ENCODE measurements around the gene CNGB1. TPM values are rescaled to one million over a fixed set of nuclear protein-coding genes. Genes with fewer than 3 reads are reported as not detected.
A peak's percentile ranks its signal among the peaks of the same experiment; 100 is the strongest.

Gene CNGB1
- total and polyA plus RNA-seq, 2 experiments from 2014 or later = not detected

DNA sequence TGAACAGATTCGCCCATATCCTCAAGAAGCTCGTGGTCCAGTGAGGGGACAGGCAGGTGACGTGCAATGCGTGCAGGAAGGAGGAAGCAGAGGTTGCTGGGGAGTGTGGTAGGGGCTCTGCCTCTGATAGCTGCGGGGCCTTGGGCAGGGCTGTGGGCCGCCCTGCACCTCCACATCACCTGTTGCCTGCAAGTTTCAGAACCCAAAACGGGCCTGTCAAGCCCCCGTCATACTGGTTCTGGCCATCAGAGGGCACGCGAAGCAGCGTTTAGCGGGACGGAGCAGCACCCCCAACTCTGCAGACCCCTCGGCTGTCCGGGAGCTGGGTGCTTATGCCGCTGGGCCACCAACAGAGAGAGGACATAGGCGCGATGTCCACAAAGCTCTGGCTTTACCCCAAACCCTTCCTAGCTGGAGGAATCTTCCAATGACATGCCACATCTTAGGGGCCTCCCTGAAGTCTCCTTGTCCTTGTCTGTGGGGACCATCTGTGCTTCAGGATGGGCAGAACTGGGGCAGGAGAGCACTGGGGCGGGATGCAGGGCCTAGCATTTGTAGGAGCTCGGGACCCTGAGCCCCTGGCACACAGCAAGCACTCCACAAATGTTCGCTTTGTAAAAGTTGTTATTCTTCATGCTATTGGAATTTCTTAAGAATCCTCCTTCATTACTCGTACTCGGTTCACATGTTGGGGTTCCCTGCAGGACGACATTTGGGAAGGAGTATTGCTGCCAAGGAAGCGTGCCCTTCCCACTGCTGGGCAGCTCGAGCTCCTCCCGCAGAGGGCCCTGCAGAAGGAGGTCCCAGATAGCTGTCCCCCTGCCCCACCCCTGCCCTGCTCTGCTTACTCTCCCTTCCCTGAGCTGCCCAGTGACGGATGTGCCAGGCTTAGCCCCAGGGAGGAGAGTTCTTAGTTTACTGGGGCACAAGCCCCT lies 64.3 kb downstream of the CNGB1 start:
- Histone ChIP-seq H3K4me3 (no peak overlapping the region), H3K9me3 (ENCODE audit: low read depth) (no peaks in the 10 kb centered on the region), H3K27ac (no peak overlapping the region), H2AFZ (no peak overlapping the region), H3K79me2 (no peaks in the 10 kb centered on the region), H3K27me3 (no peaks in the 10 kb centered on the region), H3K36me3 (replicated peaks; ENCODE audit: insufficient read depth, low read depth) (no peaks in the 10 kb centered on the region), H4K20me1 (ENCODE audit: insufficient read depth, poor library complexity, severe bottlenecking) (no peaks in the 10 kb centered on the region), H3K4me2 (no peak overlapping the region), H3K9me2 (replicated peaks; ENCODE audit: insufficient read depth) (no peaks in the 10 kb centered on the region), H3K4me1 (ENCODE audit: insufficient read depth) (no peaks in the 10 kb centered on the region)
- DNase-seq (ENCODE audit: low spot score) = no peak
- no peak for TF ChIP-seq EZH2phosphoT487 (IDR thresholded peaks at IDR 0.05; ENCODE audit: low read depth, severe bottlenecking, unreplicated experiment)
- TF ChIP-seq, protein P1, sequence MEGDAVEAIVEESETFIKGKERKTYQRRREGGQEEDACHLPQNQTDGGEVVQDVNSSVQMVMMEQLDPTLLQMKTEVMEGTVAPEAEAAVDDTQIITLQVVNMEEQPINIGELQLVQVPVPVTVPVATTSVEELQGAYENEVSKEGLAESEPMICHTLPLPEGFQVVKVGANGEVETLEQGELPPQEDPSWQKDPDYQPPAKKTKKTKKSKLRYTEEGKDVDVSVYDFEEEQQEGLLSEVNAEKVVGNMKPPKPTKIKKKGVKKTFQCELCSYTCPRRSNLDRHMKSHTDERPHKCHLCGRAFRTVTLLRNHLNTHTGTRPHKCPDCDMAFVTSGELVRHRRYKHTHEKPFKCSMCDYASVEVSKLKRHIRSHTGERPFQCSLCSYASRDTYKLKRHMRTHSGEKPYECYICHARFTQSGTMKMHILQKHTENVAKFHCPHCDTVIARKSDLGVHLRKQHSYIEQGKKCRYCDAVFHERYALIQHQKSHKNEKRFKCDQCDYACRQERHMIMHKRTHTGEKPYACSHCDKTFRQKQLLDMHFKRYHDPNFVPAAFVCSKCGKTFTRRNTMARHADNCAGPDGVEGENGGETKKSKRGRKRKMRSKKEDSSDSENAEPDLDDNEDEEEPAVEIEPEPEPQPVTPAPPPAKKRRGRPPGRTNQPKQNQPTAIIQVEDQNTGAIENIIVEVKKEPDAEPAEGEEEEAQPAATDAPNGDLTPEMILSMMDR (IDR thresholded peaks at IDR 0.05; ENCODE audit: poor library complexity) = peak; percentile 53
- 63% methylated on average over 28 of the region's 28 CpGs for WGBS (ENCODE audit: low lambda C conversion rate, missing lambda C conversion rate)

DNA sequence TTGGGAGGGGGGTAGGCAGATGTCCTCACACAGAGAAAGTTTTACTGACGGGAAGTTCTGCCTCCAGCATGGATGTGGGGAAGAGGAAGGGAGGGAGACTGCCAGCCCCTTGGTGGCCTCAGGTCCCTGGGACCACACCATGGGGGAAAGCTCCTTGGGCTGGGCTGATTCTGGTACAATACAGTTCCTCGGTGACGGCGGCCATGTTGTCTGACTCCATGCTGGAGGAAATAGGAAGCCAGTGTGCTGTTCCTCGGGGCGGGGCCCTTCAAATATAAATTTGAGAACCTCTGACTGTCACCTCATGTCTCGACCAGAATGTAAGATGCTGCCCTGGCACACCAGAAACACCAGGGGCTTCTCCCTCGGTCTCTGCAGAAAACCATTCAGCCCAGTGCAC lies 66.8 kb downstream of the CNGB1 start:
- Histone ChIP-seq H3K9me2 (replicated peaks; ENCODE audit: insufficient read depth) (no peaks in the 10 kb centered on the region), H3K36me3 (replicated peaks; ENCODE audit: insufficient read depth, low read depth) (no peaks in the 10 kb centered on the region), H3K4me1 (ENCODE audit: insufficient read depth) (no peaks in the 10 kb centered on the region), H3K9me3 (ENCODE audit: low read depth) (no peaks in the 10 kb centered on the region), H3K27me3 (no peaks in the 10 kb centered on the region), H3K79me2 (no peaks in the 10 kb centered on the region), H4K20me1 (ENCODE audit: insufficient read depth, poor library complexity, severe bottlenecking) (no peaks in the 10 kb centered on the region), H3K4me2 (no peak overlapping the region), H3K27ac (no peak overlapping the region), H2AFZ (no peak overlapping the region), H3K4me3 (no peak overlapping the region)
- TF ChIP-seq, protein P1 (IDR thresholded peaks at IDR 0.05; ENCODE audit: poor library complexity) = no peak
- no peak for TF ChIP-seq EZH2phosphoT487 (IDR thresholded peaks at IDR 0.05; ENCODE audit: low read depth, severe bottlenecking, unreplicated experiment)
- TF ChIP-seq EZH2 (IDR thresholded peaks at IDR 0.05; ENCODE audit: borderline replicate concordance) = no peak
- DNase-seq (ENCODE audit: low spot score) = no peak
- WGBS (ENCODE audit: low lambda C conversion rate, missing lambda C conversion rate) = 87% methylated on average over 8 of the region's 8 CpGs

DNA sequence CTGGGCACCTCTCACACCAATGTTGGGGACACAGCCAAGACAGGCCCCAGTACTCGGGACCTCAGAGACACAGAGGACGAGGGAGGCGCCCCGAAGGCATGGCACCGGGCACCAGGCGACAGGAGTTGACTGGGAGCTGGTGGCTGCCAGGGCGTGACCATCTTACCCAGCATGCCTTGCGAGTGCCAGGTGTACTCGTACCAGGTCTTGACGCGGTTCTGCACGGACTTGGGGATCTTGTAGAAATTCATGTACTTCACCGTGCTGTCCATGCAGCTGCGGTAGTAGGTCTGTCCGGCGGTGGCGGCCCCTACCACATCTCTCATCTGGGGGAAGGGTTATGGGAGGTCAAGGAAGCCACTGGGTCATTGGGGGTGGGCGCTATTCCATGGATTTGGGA lies 67.3 kb downstream of the CNGB1 start:
- H3K27me3 ChIP-seq = no peaks in the 10 kb centered on the region
- no peak overlapping the region for H2AFZ ChIP-seq
- no peak overlapping the region for H3K4me2 ChIP-seq
- WGBS (ENCODE audit: low lambda C conversion rate, missing lambda C conversion rate) = 94% methylated on average over 17 of the region's 18 CpGs
- H3K4me1 ChIP-seq (ENCODE audit: insufficient read depth) = no peaks in the 10 kb centered on the region
- H3K79me2 ChIP-seq = no peaks in the 10 kb centered on the region
- H3K9me2 ChIP-seq (replicated peaks; ENCODE audit: insufficient read depth) = no peaks in the 10 kb centered on the region
- H3K27ac ChIP-seq = no peak overlapping the region
- DNase-seq (ENCODE audit: low spot score) = no peak
- H3K9me3 ChIP-seq (ENCODE audit: low read depth) = no peaks in the 10 kb centered on the region
- no peaks in the 10 kb centered on the region for H3K36me3 ChIP-seq (replicated peaks; ENCODE audit: insufficient read depth, low read depth)
- H3K4me3 ChIP-seq = no peak overlapping the region
- TF ChIP-seq, protein P1 (IDR thresholded peaks at IDR 0.05; ENCODE audit: poor library complexity) = no peak
- TF ChIP-seq EZH2phosphoT487 (IDR thresholded peaks at IDR 0.05; ENCODE audit: low read depth, severe bottlenecking, unreplicated experiment) (no peak), EZH2 (IDR thresholded peaks at IDR 0.05; ENCODE audit: borderline replicate concordance) (no peak)
- H4K20me1 ChIP-seq (ENCODE audit: insufficient read depth, poor library complexity, severe bottlenecking) = no peaks in the 10 kb centered on the region
